Keratinocyte (primary cell): Measurements from ENCODE around the gene AOX1. TPM values are rescaled to one million over a fixed set of nuclear protein-coding genes. Genes with fewer than 3 reads are reported as not detected.

Source experiments
- DNase-seq: peaks from one replicate; pipeline ENCODE4 v3.0.0-alpha.2; 2011; ENCODE audit warnings: low read depth, missing footprints, low spot score
- FAIRE-seq: peaks from 2 replicates; lab custom pipeline; 2011; peaks lifted over from hg19 to GRCh38; lab: Jason Lieb, UNC
- H2AFZ ChIP-seq: 2 replicates; pipeline ENCODE4 v1.6.0; 2012; ENCODE audit warnings: low read length, control low read depth, inconsistent platforms; ENCODE audit not compliant: control insufficient read depth
- H3K27ac ChIP-seq: 2 replicates; pipeline ENCODE4 v1.5.1; 2011; ENCODE audit warnings: low read length; ENCODE audit not compliant: control insufficient read depth, insufficient read depth
- H3K27me3 ChIP-seq: 3 replicates; pipeline ENCODE4 v1.6.0; 2011; ENCODE audit warnings: low read length; ENCODE audit not compliant: control insufficient read depth, insufficient read depth; ENCODE audit errors: extremely low read depth
- H3K36me3 ChIP-seq, 2 experiments: 2 replicates in 1 of 2; 3 replicates in 1 of 2; pipeline ENCODE4 v1.5.1; 2011; ENCODE audit warnings: low read length in 2 of 2, mild to moderate bottlenecking in 1 of 2; ENCODE audit not compliant: control insufficient read depth in 2 of 2, insufficient read depth in 2 of 2; ENCODE audit errors: extremely low read depth in 1 of 2
- H3K4me1 ChIP-seq: 3 replicates; pipeline ENCODE4 v1.5.1; 2011; ENCODE audit warnings: low read length; ENCODE audit not compliant: control insufficient read depth, insufficient read depth; ENCODE audit errors: extremely low read depth
- H3K4me2 ChIP-seq: 3 replicates; pipeline ENCODE4 v1.6.0; 2011; ENCODE audit warnings: low read depth, low read length; ENCODE audit not compliant: control insufficient read depth, insufficient read depth; ENCODE audit errors: extremely low read depth
- H3K4me3 ChIP-seq, 3 experiments: fragments of 200-600 bp in 1 of 3; sonication (generic) in 1 of 3; 2 replicates in 2 of 3; 3 replicates in 1 of 3; pipeline ENCODE4 v1.5.1; 2011 to 2016; ENCODE audit warnings: low read length in 3 of 3, mild to moderate bottlenecking in 3 of 3, control low read depth in 2 of 3, inconsistent platforms in 1 of 3, low read depth in 1 of 3, mixed read lengths in 1 of 3, mixed run types in 1 of 3, moderate library complexity in 1 of 3; ENCODE audit not compliant: control insufficient read depth in 2 of 3, insufficient read depth in 2 of 3; ENCODE audit errors: extremely low read depth in 1 of 3
- H3K79me2 ChIP-seq: 2 replicates; pipeline ENCODE4 v1.6.0; 2012; ENCODE audit warnings: low read length; ENCODE audit not compliant: control insufficient read depth, insufficient read depth
- H3K9ac ChIP-seq: 3 replicates; pipeline ENCODE4 v1.6.0; 2011; ENCODE audit warnings: low read length; ENCODE audit not compliant: control insufficient read depth, insufficient read depth; ENCODE audit errors: extremely low read depth
- H3K9me1 ChIP-seq: 3 replicates; pipeline ENCODE4 v1.6.0; 2011; ENCODE audit warnings: low read length; ENCODE audit not compliant: control insufficient read depth, insufficient read depth; ENCODE audit errors: extremely low read depth
- H3K9me3 ChIP-seq: 2 replicates; pipeline ENCODE4 v1.5.1; 2012; ENCODE audit warnings: low read depth, low read length; ENCODE audit not compliant: control insufficient read depth
- H4K20me1 ChIP-seq: 3 replicates; pipeline ENCODE4 v1.6.0; 2011; ENCODE audit warnings: low read length; ENCODE audit not compliant: control insufficient read depth, insufficient read depth; ENCODE audit errors: extremely low read depth
- EZH2 ChIP-seq: IDR thresholded peaks from one replicate; pipeline ENCODE4 v1.6.1; 2012; ENCODE audit warnings: inconsistent platforms, mild to moderate bottlenecking, low read length, moderate library complexity
- dilution Hi-C: fragments of 300-500 bp; cut with MboI; formaldehyde crosslinking; loops from one replicate; pipeline ENCODE4 v1.7.0; 2020; ENCODE audit warnings: low sequenced_read_pairs; ENCODE audit not compliant: extremely low pct_ligation_motif_present
- polyA plus RNA-seq, 5 experiments: library from polyadenylated mRNA; depleted of rRNA in 3 of 5; stranded (reverse) in 3 of 5; stranded (forward) in 1 of 5; unstranded in 1 of 5; fragments of >200 nt; gene quantifications; 1 replicate in 1 of 5; 2 replicates in 3 of 5; 3 replicates in 1 of 5; pipeline versions ENCODE4 v1.2.1 to v1.2.3, GENCODE V29; 2011 to 2012; ENCODE audit warnings: missing spikeins in 2 of 5, low read depth in 1 of 5, low replicate concordance in 1 of 5
- TF ChIP-seq, protein P1 (sequence below), 3 experiments: IDR thresholded peaks in 1 of 3; conservative IDR thresholded peaks in 1 of 3; optimal IDR thresholded peaks in 1 of 3; 2 replicates in 2 of 3; 3 replicates in 1 of 3; pipeline versions ENCODE3 to v1.5.1; 2011; ENCODE audit warnings: low read length in 3 of 3, mild to moderate bottlenecking in 3 of 3, moderate library complexity in 2 of 3, control low read depth in 1 of 3, inconsistent platforms in 1 of 3; ENCODE audit not compliant: insufficient read depth in 2 of 3; ENCODE audit errors: extremely low read depth in 1 of 3

AOX1 gene
- polyA plus RNA-seq, 1 donor (not counting 4 experiments of a cell fraction or from before 2014, with no cell fraction given): 12.2 TPM

DNA sequence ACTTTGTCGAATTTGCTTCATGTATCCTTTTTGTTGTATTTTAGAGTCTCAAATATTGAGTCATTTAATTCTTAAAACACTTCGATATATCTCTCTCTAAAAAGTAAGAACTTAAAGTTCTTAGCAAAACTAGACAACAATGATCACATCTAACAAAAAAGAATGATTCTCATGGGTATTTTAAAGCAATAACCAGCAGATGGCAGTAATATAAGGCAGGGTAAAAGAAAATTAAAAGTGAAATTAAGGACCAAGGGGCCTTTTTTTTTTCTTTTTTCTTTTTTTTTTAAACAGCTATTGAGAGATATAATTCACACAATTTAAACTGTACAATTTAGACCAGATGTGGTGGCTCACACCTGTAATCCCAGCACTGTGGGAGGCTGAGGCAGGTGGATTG lies 9.9 kb upstream of the AOX1 start:
- Histone ChIP-seq H2AFZ (no peak overlapping the region), H3K27me3 (no peaks in the 10 kb centered on the region), H3K9ac (no peak overlapping the region), H3K79me2 (no peaks in the 10 kb centered on the region), H3K9me3 (no peaks in the 10 kb centered on the region), H4K20me1 (no peaks in the 10 kb centered on the region), H3K9me1 (no peaks in the 10 kb centered on the region), H3K4me1 (no peaks in the 10 kb centered on the region), H3K4me2 (no peak overlapping the region), H3K36me3 (peaks cover 0 to 3% of the 10 kb centered on the region in 2 experiments), H3K27ac (no peak overlapping the region), H3K4me3 (no peak overlapping the region)
- FAIRE-seq: no peak
- DNase-seq: no peak
- TF ChIP-seq, protein P1, sequence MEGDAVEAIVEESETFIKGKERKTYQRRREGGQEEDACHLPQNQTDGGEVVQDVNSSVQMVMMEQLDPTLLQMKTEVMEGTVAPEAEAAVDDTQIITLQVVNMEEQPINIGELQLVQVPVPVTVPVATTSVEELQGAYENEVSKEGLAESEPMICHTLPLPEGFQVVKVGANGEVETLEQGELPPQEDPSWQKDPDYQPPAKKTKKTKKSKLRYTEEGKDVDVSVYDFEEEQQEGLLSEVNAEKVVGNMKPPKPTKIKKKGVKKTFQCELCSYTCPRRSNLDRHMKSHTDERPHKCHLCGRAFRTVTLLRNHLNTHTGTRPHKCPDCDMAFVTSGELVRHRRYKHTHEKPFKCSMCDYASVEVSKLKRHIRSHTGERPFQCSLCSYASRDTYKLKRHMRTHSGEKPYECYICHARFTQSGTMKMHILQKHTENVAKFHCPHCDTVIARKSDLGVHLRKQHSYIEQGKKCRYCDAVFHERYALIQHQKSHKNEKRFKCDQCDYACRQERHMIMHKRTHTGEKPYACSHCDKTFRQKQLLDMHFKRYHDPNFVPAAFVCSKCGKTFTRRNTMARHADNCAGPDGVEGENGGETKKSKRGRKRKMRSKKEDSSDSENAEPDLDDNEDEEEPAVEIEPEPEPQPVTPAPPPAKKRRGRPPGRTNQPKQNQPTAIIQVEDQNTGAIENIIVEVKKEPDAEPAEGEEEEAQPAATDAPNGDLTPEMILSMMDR (optimal IDR thresholded peaks at IDR 0.05 in 1 of 3, IDR thresholded peaks at IDR 0.05 in 1 of 3, conservative IDR thresholded peaks at IDR 0.05 in 1 of 3; ENCODE audit: extremely low read depth in 1 of 3, insufficient read depth in 2 of 3, low read length in 3 of 3): peak in 1 of 3 experiments; percentile 16
- no peak for TF ChIP-seq EZH2
- dilution Hi-C loops: no loop called here

DNA sequence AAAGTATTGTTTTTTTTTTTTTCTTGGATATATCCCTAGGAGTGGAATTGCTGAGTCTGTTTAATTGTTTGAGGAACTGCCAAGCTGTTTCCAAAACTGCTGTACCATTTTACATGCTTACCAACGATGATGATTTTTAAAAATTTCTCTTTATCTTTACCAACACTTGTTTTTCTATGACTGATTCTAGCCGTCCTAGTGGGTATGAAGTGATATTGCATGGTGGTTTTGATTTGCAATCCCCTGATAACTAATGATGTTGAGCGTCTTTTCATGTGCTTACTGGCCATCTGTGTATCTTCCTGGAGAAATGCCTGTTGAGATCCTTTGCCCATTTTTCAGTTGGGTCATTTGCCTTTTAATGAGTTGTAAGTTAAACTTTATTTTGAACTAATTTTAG lies 8.8 kb upstream of the AOX1 start:
- Histone ChIP-seq H3K36me3 (peaks cover 0 to 3% of the 10 kb centered on the region in 2 experiments), H4K20me1 (no peaks in the 10 kb centered on the region), H3K4me2 (no peak overlapping the region), H3K79me2 (no peaks in the 10 kb centered on the region), H2AFZ (no peak overlapping the region), H3K27ac (no peak overlapping the region), H3K27me3 (no peaks in the 10 kb centered on the region), H3K9me3 (no peaks in the 10 kb centered on the region), H3K4me3 (no peak overlapping the region), H3K4me1 (no peaks in the 10 kb centered on the region), H3K9me1 (no peaks in the 10 kb centered on the region), H3K9ac (no peak overlapping the region)
- TF ChIP-seq, protein P1 (optimal IDR thresholded peaks at IDR 0.05 in 1 of 3, IDR thresholded peaks at IDR 0.05 in 1 of 3, conservative IDR thresholded peaks at IDR 0.05 in 1 of 3; ENCODE audit: extremely low read depth in 1 of 3, insufficient read depth in 2 of 3, low read length in 3 of 3): no peak
- TF ChIP-seq EZH2: no peak
- dilution Hi-C loops: no loop called here
- FAIRE-seq: no peak
- DNase-seq: no peak
